H9 (cell line): Measurements from ENCODE around the gene CDR2. TPM values are rescaled to one million over a fixed set of nuclear protein-coding genes. Genes with fewer than 3 reads are reported as not detected.

Experiments
- DNase-seq: peaks from one replicate; pipeline ENCODE4 v3.0.0-alpha.2; 2017
- H2AFZ ChIP-seq: one replicate; pipeline ENCODE4 v1.6.1; 2013; ENCODE audit warnings: mild to moderate bottlenecking, low read length, control low read depth, moderate library complexity
- H2AK5ac ChIP-seq: 2 replicates; pipeline ENCODE4 v1.6.1; 2013; ENCODE audit warnings: low read length, control low read depth, mixed read lengths; ENCODE audit not compliant: insufficient read length
- H2BK120ac ChIP-seq: one replicate; pipeline ENCODE4 v1.6.1; 2013; ENCODE audit warnings: low read depth, mild to moderate bottlenecking, low read length, control low read depth, inconsistent platforms; ENCODE audit not compliant: poor library complexity, severe bottlenecking
- H2BK12ac ChIP-seq: 2 replicates; pipeline ENCODE4 v1.6.1; 2013; ENCODE audit warnings: low read length, control low read depth, mixed read lengths, low read depth; ENCODE audit not compliant: insufficient read length
- H2BK15ac ChIP-seq: 2 replicates; pipeline ENCODE4 v1.6.1; 2013; ENCODE audit warnings: low read depth, low read length, control low read depth
- H2BK20ac ChIP-seq: one replicate; pipeline ENCODE4 v1.6.1; 2013; ENCODE audit warnings: low read depth, mild to moderate bottlenecking, low read length, control low read depth, inconsistent platforms; ENCODE audit not compliant: poor library complexity, severe bottlenecking
- H2BK5ac ChIP-seq: 2 replicates; pipeline ENCODE4 v1.6.1; 2013; ENCODE audit warnings: low read length, control low read depth, mixed read lengths; ENCODE audit not compliant: insufficient read length
- H3K14ac ChIP-seq: 2 replicates; pipeline ENCODE4 v1.6.1; 2013; ENCODE audit warnings: low read length, control low read depth; ENCODE audit not compliant: insufficient read depth
- H3K18ac ChIP-seq: 2 replicates; pipeline ENCODE4 v1.6.1; 2013; ENCODE audit warnings: low read depth, mild to moderate bottlenecking, mixed read lengths, low read length, control low read depth; ENCODE audit not compliant: insufficient read length
- H3K23ac ChIP-seq: 2 replicates; pipeline ENCODE4 v1.6.1; 2013; ENCODE audit warnings: low read length, control low read depth, mixed read lengths, low read depth; ENCODE audit not compliant: insufficient read length
- H3K23me2 ChIP-seq: 2 replicates; pipeline ENCODE4 v1.6.1; 2013; ENCODE audit warnings: low read depth, mild to moderate bottlenecking, mixed read lengths, low read length, control low read depth; ENCODE audit not compliant: insufficient read length, poor library complexity, severe bottlenecking
- H3K27ac ChIP-seq: 2 replicates; pipeline ENCODE4 v1.5.1; 2013; ENCODE audit warnings: low read length, control low read depth, mixed read lengths, low read depth; ENCODE audit not compliant: insufficient read length
- H3K27me3 ChIP-seq: 2 replicates; pipeline ENCODE4 v1.6.1; 2013; ENCODE audit warnings: low read length, control low read depth, inconsistent platforms; ENCODE audit not compliant: insufficient read depth
- H3K4ac ChIP-seq: 2 replicates; pipeline ENCODE4 v1.6.1; 2013; ENCODE audit warnings: low read depth, mild to moderate bottlenecking, control low read depth, inconsistent platforms, low read length, moderate library complexity
- H3K4me1 ChIP-seq: 2 replicates; pipeline ENCODE4 v1.6.1; 2013; ENCODE audit warnings: low read length, control low read depth, inconsistent platforms; ENCODE audit not compliant: insufficient read depth
- H3K4me2 ChIP-seq: 2 replicates; pipeline ENCODE4 v1.6.1; 2013; ENCODE audit warnings: low read length, control low read depth, mixed read lengths; ENCODE audit not compliant: insufficient read length, insufficient read depth
- H3K56ac ChIP-seq: 2 replicates; pipeline ENCODE4 v1.6.1; 2013; ENCODE audit warnings: low read depth, mild to moderate bottlenecking, mixed read lengths, low read length, control low read depth; ENCODE audit not compliant: insufficient read length
- H3K79me1 ChIP-seq: 2 replicates; pipeline ENCODE4 v1.6.1; 2013; ENCODE audit warnings: low read depth, mild to moderate bottlenecking, moderate library complexity, low read length, control low read depth, inconsistent platforms; ENCODE audit not compliant: insufficient read depth, poor library complexity, severe bottlenecking
- H3K79me2 ChIP-seq: 2 replicates; pipeline ENCODE4 v1.6.1; 2013; ENCODE audit warnings: low read length, control low read depth, inconsistent platforms; ENCODE audit not compliant: insufficient read depth
- H3K9ac ChIP-seq: 2 replicates; pipeline ENCODE4 v1.6.1; 2013; ENCODE audit warnings: low read length, control low read depth, mixed read lengths; ENCODE audit not compliant: insufficient read length; ENCODE audit errors: extremely low read depth
- H3K9me3 ChIP-seq: one replicate; pipeline ENCODE4 v1.6.1; 2013; ENCODE audit warnings: low read depth, low read length, inconsistent platforms; ENCODE audit not compliant: control insufficient read depth
- H3T11ph ChIP-seq: one replicate; pipeline ENCODE4 v1.6.1; 2013; ENCODE audit warnings: mild to moderate bottlenecking, low read length, control low read depth, inconsistent platforms
- H4K20me1 ChIP-seq: one replicate; pipeline ENCODE4 v1.6.1; 2013; ENCODE audit not compliant: control insufficient read depth, insufficient read length, insufficient read depth
- H4K5ac ChIP-seq: 2 replicates; pipeline ENCODE4 v1.6.1; 2013; ENCODE audit warnings: low read depth, mild to moderate bottlenecking, mixed read lengths, low read length, control low read depth; ENCODE audit not compliant: insufficient read length
- H4K8ac ChIP-seq: replicated peaks from 2 replicates; pipeline ENCODE4 v1.6.1; 2013; ENCODE audit warnings: low read length, control low read depth, mixed read lengths, low read depth; ENCODE audit not compliant: insufficient read length
- H4K91ac ChIP-seq: 2 replicates; pipeline ENCODE4 v1.6.1; 2013; ENCODE audit warnings: low read depth, mild to moderate bottlenecking, moderate library complexity, mixed read lengths, low read length, control low read depth; ENCODE audit not compliant: insufficient read length
- H3K27ac Mint-ChIP-seq, 3 experiments: 2 replicates in 2 of 3; 3 replicates in 1 of 3; pipeline ENCODE4 v1.8.0; 2020 to 2021; ENCODE audit warnings: mixed read lengths in 3 of 3, mild to moderate bottlenecking in 1 of 3, moderate library complexity in 1 of 3
- H3K27me3 Mint-ChIP-seq: 2 replicates; pipeline ENCODE4 v1.8.0; 2021; ENCODE audit warnings: low read depth, mild to moderate bottlenecking, moderate library complexity, mixed read lengths
- H3K36me3 Mint-ChIP-seq, 3 experiments: 2 replicates in 2 of 3; 3 replicates in 1 of 3; pipeline ENCODE4 v1.8.0; 2020 to 2021; ENCODE audit warnings: low read depth in 3 of 3, mixed read lengths in 3 of 3; ENCODE audit not compliant: insufficient read depth in 1 of 3
- H3K4me1 Mint-ChIP-seq, 2 experiments: 2 replicates each; pipeline ENCODE4 v1.8.0; 2020; ENCODE audit warnings: mixed read lengths in 2 of 2
- H3K4me3 Mint-ChIP-seq, 2 experiments: 2 replicates in 1 of 2; 3 replicates in 1 of 2; pipeline ENCODE4 v1.8.0; 2020 to 2021; ENCODE audit warnings: mild to moderate bottlenecking in 2 of 2, mixed read lengths in 2 of 2, moderate library complexity in 1 of 2
- H3K9me3 Mint-ChIP-seq, 2 experiments: 2 replicates in 1 of 2; 3 replicates in 1 of 2; pipeline ENCODE4 v1.8.0; 2020; ENCODE audit warnings: mild to moderate bottlenecking in 2 of 2, mixed read lengths in 2 of 2, moderate library complexity in 1 of 2
- CTCF ChIP-seq: fragments of 200-600 bp; sonication (generic); conservative IDR thresholded peaks from 3 replicates; pipeline ENCODE4 v1.8.0; 2021; ENCODE audit warnings: antibody characterized with exemption, mild to moderate bottlenecking
- WGBS: extraction: QIAGEN DNeasy Blood & Tissue Kit; methylation state at CpG from one replicate; pipeline ENCODE4 v1.1.7; 2013; ENCODE audit warnings: missing lambda C conversion rate, low lambda C conversion rate, mixed read lengths; ENCODE audit not compliant: insufficient read length; ENCODE audit errors: extremely low coverage; 5-methylcytosine and 5-hydroxymethylcytosine counted together
- total RNA-seq: library from RNA; stranded (reverse); gene quantifications from 2 replicates; pipeline ENCODE4 v1.2.1, GENCODE V29; 2021

The CDR2 gene
- total RNA-seq, 1 experiment from 2014 or later = 33.4 TPM

- DNase-seq = no peak
- Histone ChIP-seq H3K79me1 (no peaks in the 10 kb centered on the region), H3K4ac (no peak overlapping the region), H3K9me3 (no peaks in the 10 kb centered on the region), H3K79me2 (peaks cover 6% of the 10 kb centered on the region; the same call in 1 of the 2 replicates), H2BK120ac (no peak overlapping the region), H2AK5ac (no peak overlapping the region), H4K91ac (no peak overlapping the region), H3K4me2 (no peak overlapping the region), H3K4me1 (no peaks in the 10 kb centered on the region), H4K5ac (no peak overlapping the region), H3K9ac (no peak overlapping the region), H3K56ac (no peak overlapping the region), H3K18ac (no peak overlapping the region), H3K27ac (no peak overlapping the region), H4K8ac (no peak overlapping the region), H3K23me2 (no peaks in the 10 kb centered on the region), H3T11ph (no peak overlapping the region), H2BK20ac (no peak overlapping the region), H2AFZ (no peak overlapping the region), H3K14ac (no peak overlapping the region), H2BK5ac (peak overlapping the region; percentile 23), H2BK15ac (no peak overlapping the region), H3K27me3 (no peaks in the 10 kb centered on the region), H2BK12ac (no peak overlapping the region), H3K23ac (no peak overlapping the region), H4K20me1 (peaks cover 3% of the 10 kb centered on the region)
- Mint-ChIP-seq H3K4me1 (no peaks in the 10 kb centered on the region), H3K9me3 (no peaks in the 10 kb centered on the region; a peak in 1 of 5 replicates), H3K27me3 (no peaks in the 10 kb centered on the region), H3K27ac (no peak overlapping the region), H3K4me3 (no peak overlapping the region), H3K36me3 (peaks cover 26 to 81% (median 66%) of the 10 kb centered on the region in 3 experiments)
- TF ChIP-seq CTCF = no peak
- WGBS = no CpG with 5 or more reads among the region's 9 CpGs
Measured at GRCh38 chr16:22306788-22307187, 67.6 kb downstream of the CDR2 start.
